Adrenal gland (tissue), 5 donors: ENCODE results near the gene SLC2A6.

Experiments used
- CTCF ChIP-seq, 6 experiments: fragments of 450-650 bp in 4 of 6; fragments of 200-600 bp in 2 of 6; sonication (generic) in 1 of 6; IDR thresholded peaks; 1 replicate in 5 of 6; 2 replicates in 1 of 6; pipeline versions ENCODE4 v1.5.1 to v1.8.0; 2016 to 2021; ENCODE audit warnings: antibody characterized with exemption in 6 of 6, mild to moderate bottlenecking in 2 of 6, moderate library complexity in 1 of 6
- POLR2A ChIP-seq, 2 donors: fragments of 450-650 bp; IDR thresholded peaks; one replicate each; pipeline ENCODE4 v1.6.1; 2017; ENCODE audit warnings: antibody characterized with exemption in 2 of 2, mild to moderate bottlenecking in 2 of 2, moderate library complexity in 1 of 2
- donor health status: DM: no; HTN: no; CAD: no.

GRCh38 chr9:133490201-133490681 is 11.3 kb upstream of the SLC2A6 start:
- TF ChIP-seq CTCF (IDR thresholded peaks at IDR 0.05) (no peak), POLR2A (IDR thresholded peaks at IDR 0.05) (no peak)
